A549 (cell line): Measurements from ENCODE around the gene EGFL8. TPM values are rescaled to one million over a fixed set of nuclear protein-coding genes. Genes with fewer than 3 reads are reported as not detected.

Experiments used
- ATAC-seq, 2 experiments: fragments of 200-7000 bp in 1 of 2; fragments of >200 bp in 1 of 2; cut with Nextera tagmentation in 1 of 2; cut with Tn5 transposase in 1 of 2; 3 replicates each; pipeline versions ENCODE4 v1.8.0 to v1.9.1; 2018 to 2020; ENCODE audit warnings: mild to moderate bottlenecking in 1 of 2, moderate library complexity in 1 of 2
- CTCF ChIA-PET: fragments of 300-600 bp; sonication (Branson Sonifier 250); formaldehyde crosslinking; extraction: SDS; loops from one replicate; lab custom pipeline; 2021; ENCODE audit warnings: antibody characterized with exemption, inconsistent platforms; lab: Yijun Ruan, JAX
- POLR2A ChIA-PET: fragments of 350-600 bp; formaldehyde crosslinking; extraction: SDS; loops from one replicate; lab custom pipeline; 2021; ENCODE audit warnings: antibody characterized with exemption, inconsistent platforms; lab: Yijun Ruan, JAX
- DNase-seq, 2 experiments: peaks; one replicate each; pipeline versions ENCODE4 v3.0.0 to v3.0.0-alpha.2; 2011 to 2016; ENCODE audit warnings: low read depth in 1 of 2, low spot score in 1 of 2
- FAIRE-seq: peaks from 2 replicates; lab custom pipeline; 2011; peaks lifted over from hg19 to GRCh38; lab: Jason Lieb, UNC
- H3K27ac ChIP-seq, 2 experiments: fragments of >200 bp; sonication (Bioruptor Twin); formaldehyde crosslinking; 3 replicates each; pipeline ENCODE4 v1.5.1; 2016 to 2017
- H3K4me1 ChIP-seq: fragments of >200 bp; sonication (Bioruptor Twin); formaldehyde crosslinking; 3 replicates; pipeline ENCODE4 v1.6.1; 2016
- H3K4me2 ChIP-seq: fragments of >200 bp; sonication (Bioruptor Twin); formaldehyde crosslinking; 3 replicates; pipeline ENCODE4 v1.6.1; 2016
- H3K4me3 ChIP-seq: fragments of >200 bp; sonication (Bioruptor Twin); formaldehyde crosslinking; 3 replicates; pipeline ENCODE4 v1.5.1; 2016
- H3K9me3 ChIP-seq: fragments of >200 bp; sonication (Bioruptor Twin); formaldehyde crosslinking; 3 replicates; pipeline ENCODE4 v1.6.1; 2016
- BHLHE40 ChIP-seq: IDR thresholded peaks from 2 replicates; pipeline ENCODE4 v1.6.1; 2012; ENCODE audit warnings: low read depth, low read length, inconsistent platforms
- CBX2 ChIP-seq: fragments of 200-600 bp; sonication (generic); IDR thresholded peaks from 2 replicates; pipeline ENCODE4 v1.6.1; 2016; ENCODE audit warnings: low read depth, mild to moderate bottlenecking, borderline replicate concordance
- E2F6 ChIP-seq: IDR thresholded peaks from 2 replicates; pipeline ENCODE4 v1.6.1; 2012; ENCODE audit warnings: low read depth, borderline replicate concordance
- KDM1A ChIP-seq: fragments of 200-600 bp; sonication (generic); IDR thresholded peaks from 2 replicates; pipeline ENCODE4 v1.6.1; 2016; ENCODE audit warnings: low read depth, mild to moderate bottlenecking
- NPAS2 ChIP-seq: fragments of 250-450 bp; sonication (Bioruptor Pico); IDR thresholded peaks from 2 replicates; pipeline ENCODE4 v1.8.0; 2022; ENCODE audit warnings: mild to moderate bottlenecking, moderate library complexity, borderline replicate concordance
- POLR2AphosphoS2 ChIP-seq: conservative IDR thresholded peaks from 2 replicates; pipeline ENCODE4 v1.6.1; 2012; ENCODE audit warnings: low read length, improper control_type of control experiment, inconsistent platforms
- SMC3 ChIP-seq: fragments of >200 bp; sonication (Bioruptor Twin); formaldehyde crosslinking; IDR thresholded peaks from 3 replicates; pipeline ENCODE4 v1.6.1; 2018; ENCODE audit warnings: inconsistent platforms
- TFCP2L1 ChIP-seq: fragments of 250-450 bp; sonication (Bioruptor Pico); IDR thresholded peaks from 2 replicates; pipeline ENCODE4 v1.5.0; 2021; ENCODE audit warnings: mild to moderate bottlenecking
- WGBS: methylation state at CpG from one replicate; pipeline ENCODE4 v1.1.6; 2017; ENCODE audit errors: missing lambda C conversion rate; 5-methylcytosine and 5-hydroxymethylcytosine counted together
- polyA plus RNA-seq, 4 experiments: library from polyadenylated mRNA; depleted of rRNA in 3 of 4; stranded (reverse); fragments of >200 nt; fragmentation: RNase III in 1 of 4; extraction: RNeasy Plus Mini Kit Qiagen cat#74134 plus additional on column Dnase treatment in 1 of 4; gene quantifications; 2 replicates in 3 of 4; 3 replicates in 1 of 4; pipeline ENCODE4 v1.2.3, GENCODE V29; 2011 to 2017
- small RNA-seq, 6 experiments: library from RNA; depleted of rRNA; stranded (forward); fragments of <200 nt; gene quantifications; one replicate each; pipeline ENCODE3, GENCODE V24; 2012
- TF ChIP-seq, protein P1 (sequence below): fragments of 250-450 bp; sonication (Bioruptor Pico); IDR thresholded peaks from 2 replicates; pipeline ENCODE4 v1.5.0; 2020; ENCODE audit warnings: low read depth, mild to moderate bottlenecking, moderate library complexity
- TF ChIP-seq, protein P2 (sequence below): fragments of >200 bp; sonication (Bioruptor Twin); formaldehyde crosslinking; IDR thresholded peaks from 3 replicates; pipeline ENCODE4 v1.6.1; 2016

EGFL8 gene
- polyA plus RNA-seq, 2 of the 4 experiments (the other 2 are of a cell fraction), result 2.0 to 3.1 TPM

- FAIRE-seq, result no peak
- TF ChIP-seq, protein P1, sequence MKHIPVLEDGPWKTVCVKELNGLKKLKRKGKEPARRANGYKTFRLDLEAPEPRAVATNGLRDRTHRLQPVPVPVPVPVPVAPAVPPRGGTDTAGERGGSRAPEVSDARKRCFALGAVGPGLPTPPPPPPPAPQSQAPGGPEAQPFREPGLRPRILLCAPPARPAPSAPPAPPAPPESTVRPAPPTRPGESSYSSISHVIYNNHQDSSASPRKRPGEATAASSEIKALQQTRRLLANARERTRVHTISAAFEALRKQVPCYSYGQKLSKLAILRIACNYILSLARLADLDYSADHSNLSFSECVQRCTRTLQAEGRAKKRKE, result no peak
- TF ChIP-seq NPAS2, result no peak
Measured at GRCh38 chr6:32216285-32216684, 51.9 kb downstream of the EGFL8 start.

DNA sequence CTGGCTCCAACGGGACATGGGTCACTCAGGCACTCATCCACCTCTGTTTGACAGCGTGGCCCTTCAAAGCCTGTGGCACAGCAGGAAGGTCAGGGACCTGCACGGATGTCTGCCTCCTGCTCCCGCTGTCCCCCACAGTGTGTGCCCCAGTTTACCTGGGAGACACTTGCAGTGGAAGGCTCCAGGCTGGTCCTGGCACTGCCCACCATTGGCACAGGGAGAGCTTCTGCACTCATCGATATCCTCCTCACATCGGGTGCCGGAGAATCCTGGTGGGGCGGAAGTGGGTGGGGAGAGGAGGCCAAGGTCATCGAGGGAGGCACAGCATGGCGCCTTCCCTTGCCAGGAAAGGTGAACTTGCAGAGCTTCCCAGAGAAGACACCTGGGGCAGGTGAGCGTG lies 52.6 kb downstream of the EGFL8 start:
- no peak overlapping the region for H3K27ac ChIP-seq
- H3K9me3 ChIP-seq, result no peaks in the 10 kb centered on the region
- FAIRE-seq, result no peak
- TF ChIP-seq, protein P2, sequence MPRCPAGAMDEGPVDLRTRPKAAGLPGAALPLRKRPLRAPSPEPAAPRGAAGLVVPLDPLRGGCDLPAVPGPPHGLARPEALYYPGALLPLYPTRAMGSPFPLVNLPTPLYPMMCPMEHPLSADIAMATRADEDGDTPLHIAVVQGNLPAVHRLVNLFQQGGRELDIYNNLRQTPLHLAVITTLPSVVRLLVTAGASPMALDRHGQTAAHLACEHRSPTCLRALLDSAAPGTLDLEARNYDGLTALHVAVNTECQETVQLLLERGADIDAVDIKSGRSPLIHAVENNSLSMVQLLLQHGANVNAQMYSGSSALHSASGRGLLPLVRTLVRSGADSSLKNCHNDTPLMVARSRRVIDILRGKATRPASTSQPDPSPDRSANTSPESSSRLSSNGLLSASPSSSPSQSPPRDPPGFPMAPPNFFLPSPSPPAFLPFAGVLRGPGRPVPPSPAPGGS, result no peak
- TF ChIP-seq KDM1A (no peak), CBX2 (no peak), E2F6 (no peak), SMC3 (no peak), NPAS2 (no peak), TFCP2L1 (CRISPR knock-in tag) (no peak), POLR2AphosphoS2 (no peak), BHLHE40 (no peak)
- DNase-seq, result no peak
- ChIA-PET CTCF (interaction anchor here (1.1 kb wide), 1 partner anchor 98 kb away, joined by 4 read pairs; no protein-coding TSS in a partner anchor), POLR2A (no interaction called here)
- H3K4me3 ChIP-seq, result no peak overlapping the region
- 29% methylated on average over 1 of the region's 11 CpGs for WGBS
- H3K4me1 ChIP-seq, result no peaks in the 10 kb centered on the region
- no peak for ATAC-seq
- no peak overlapping the region for H3K4me2 ChIP-seq

More at GRCh38 chr6:32216285-32216684, 51.9 kb downstream of the EGFL8 start:
- Histone ChIP-seq H3K9me3 (no peaks in the 10 kb centered on the region), H3K4me1 (no peaks in the 10 kb centered on the region), H3K4me3 (no peak overlapping the region), H3K4me2 (no peak overlapping the region), H3K27ac (no peak overlapping the region)
- WGBS, result 53% methylated on average over 10 of the region's 10 CpGs
- POLR2A ChIA-PET, result no interaction called here
- DNase-seq, result no peak
- CTCF ChIA-PET, result no interaction called here
- no peak for ATAC-seq

Small RNA genes lying within 50 kb of the gene (small RNA-seq; reads per million reads assigned to genes)
- gene AL662884.1 (0 reads per million in 6 experiments), gene MIR6833 (0 reads per million in 6 experiments)

Other genes with a start within 250 kb of the EGFL8 start
- 0.83 and 0.87 TPM in 2 replicates for gene C2, start 236.9 kb upstream of the EGFL8 start, polyA plus RNA-seq (2011; rRNA removed)
- gene C2, start 236.9 kb upstream of the EGFL8 start, polyA plus RNA-seq (2017; fragmentation: RNase III; extraction: RNeasy Plus Mini Kit Qiagen cat#74134 plus additional on column Dnase treatment), result 0.22 to 0.41 TPM (median 0.36 TPM) in 3 replicates
- 5.6 and 8.6 TPM in 2 replicates for gene CFB, start 218.5 kb upstream of the EGFL8 start, polyA plus RNA-seq (2011; rRNA removed)
- 2.7 to 4.9 TPM (median 4.4 TPM) in 3 replicates for gene CFB, start 218.5 kb upstream of the EGFL8 start, polyA plus RNA-seq (2017; fragmentation: RNase III; extraction: RNeasy Plus Mini Kit Qiagen cat#74134 plus additional on column Dnase treatment)
- 54.1 and 64.2 TPM in 2 replicates for gene NELFE, start 205.6 kb upstream of the EGFL8 start, polyA plus RNA-seq (2011; rRNA removed)
- 70.6 to 73.6 TPM (median 72.4 TPM) in 3 replicates for gene NELFE, start 205.6 kb upstream of the EGFL8 start, polyA plus RNA-seq (2017; fragmentation: RNase III; extraction: RNeasy Plus Mini Kit Qiagen cat#74134 plus additional on column Dnase treatment)
- gene SKIC2, start 205.4 kb upstream of the EGFL8 start, polyA plus RNA-seq (2011; rRNA removed), result 20.8 and 23.4 TPM in 2 replicates
- 33.2 to 40.5 TPM (median 37.5 TPM) in 3 replicates for gene SKIC2, start 205.4 kb upstream of the EGFL8 start, polyA plus RNA-seq (2017; fragmentation: RNase III; extraction: RNeasy Plus Mini Kit Qiagen cat#74134 plus additional on column Dnase treatment)
- 12.7 and 16.0 TPM in 2 replicates for gene DXO, start 192.5 kb upstream of the EGFL8 start, polyA plus RNA-seq (2011; rRNA removed)
- 11.6 to 15.6 TPM (median 14.6 TPM) in 3 replicates for gene DXO, start 192.5 kb upstream of the EGFL8 start, polyA plus RNA-seq (2017; fragmentation: RNase III; extraction: RNeasy Plus Mini Kit Qiagen cat#74134 plus additional on column Dnase treatment)
- gene C4A, start 182.5 kb upstream of the EGFL8 start, polyA plus RNA-seq (2011; rRNA removed), result 1.6 and 1.8 TPM in 2 replicates
- gene C4A, start 182.5 kb upstream of the EGFL8 start, polyA plus RNA-seq (2017; fragmentation: RNase III; extraction: RNeasy Plus Mini Kit Qiagen cat#74134 plus additional on column Dnase treatment), result 1.3 to 1.4 TPM (median 1.4 TPM) in 3 replicates
- 1.2 and 1.3 TPM in 2 replicates for gene C4B, start 149.8 kb upstream of the EGFL8 start, polyA plus RNA-seq (2011; rRNA removed)
- 1.0 to 1.3 TPM (median 1.3 TPM) in 3 replicates for gene C4B, start 149.8 kb upstream of the EGFL8 start, polyA plus RNA-seq (2017; fragmentation: RNase III; extraction: RNeasy Plus Mini Kit Qiagen cat#74134 plus additional on column Dnase treatment)
- not detected in 2 replicates for gene CYP21A2, start 126.2 kb upstream of the EGFL8 start, polyA plus RNA-seq (2011; rRNA removed)
- not detected in 3 replicates for gene CYP21A2, start 126.2 kb upstream of the EGFL8 start, polyA plus RNA-seq (2017; fragmentation: RNase III; extraction: RNeasy Plus Mini Kit Qiagen cat#74134 plus additional on column Dnase treatment)
- 0.80 and 1.3 TPM in 2 replicates for gene TNXB, start 55.3 kb upstream of the EGFL8 start, polyA plus RNA-seq (2011; rRNA removed)
- gene TNXB, start 55.3 kb upstream of the EGFL8 start, polyA plus RNA-seq (2017; fragmentation: RNase III; extraction: RNeasy Plus Mini Kit Qiagen cat#74134 plus additional on column Dnase treatment), result 0.51 to 1.7 TPM (median 0.64 TPM) in 3 replicates
- 19.3 and 41.2 TPM in 2 replicates for gene ATF6B, start 36.3 kb upstream of the EGFL8 start, polyA plus RNA-seq (2011; rRNA removed)
- 23.1 to 33.8 TPM (median 29.0 TPM) in 3 replicates for gene ATF6B, start 36.3 kb upstream of the EGFL8 start, polyA plus RNA-seq (2017; fragmentation: RNase III; extraction: RNeasy Plus Mini Kit Qiagen cat#74134 plus additional on column Dnase treatment)
- gene FKBPL, start 34.3 kb upstream of the EGFL8 start, polyA plus RNA-seq (2011; rRNA removed), result 3.5 and 3.8 TPM in 2 replicates
- gene FKBPL, start 34.3 kb upstream of the EGFL8 start, polyA plus RNA-seq (2017; fragmentation: RNase III; extraction: RNeasy Plus Mini Kit Qiagen cat#74134 plus additional on column Dnase treatment), result 7.0 to 7.5 TPM (median 7.2 TPM) in 3 replicates
- gene PRRT1, start 12.7 kb upstream of the EGFL8 start, polyA plus RNA-seq (2011; rRNA removed), result 0.19 and 0.40 TPM in 2 replicates
- gene PRRT1, start 12.7 kb upstream of the EGFL8 start, polyA plus RNA-seq (2017; fragmentation: RNase III; extraction: RNeasy Plus Mini Kit Qiagen cat#74134 plus additional on column Dnase treatment), result 0.52 to 1.0 TPM (median 0.63 TPM) in 3 replicates
- 11.7 and 18.2 TPM in 2 replicates for gene PPT2, start 10.5 kb upstream of the EGFL8 start, polyA plus RNA-seq (2011; rRNA removed)
- gene PPT2, start 10.5 kb upstream of the EGFL8 start, polyA plus RNA-seq (2017; fragmentation: RNase III; extraction: RNeasy Plus Mini Kit Qiagen cat#74134 plus additional on column Dnase treatment), result 7.7 to 9.3 TPM (median 9.2 TPM) in 3 replicates
- 40.6 and 50.0 TPM in 2 replicates for gene AGPAT1, start 11.5 kb downstream of the EGFL8 start, polyA plus RNA-seq (2011; rRNA removed)
- gene AGPAT1, start 11.5 kb downstream of the EGFL8 start, polyA plus RNA-seq (2017; fragmentation: RNase III; extraction: RNeasy Plus Mini Kit Qiagen cat#74134 plus additional on column Dnase treatment), result 28.7 to 30.0 TPM (median 29.4 TPM) in 3 replicates
- 49.1 and 54.1 TPM in 2 replicates for gene RNF5, start 13.8 kb downstream of the EGFL8 start, polyA plus RNA-seq (2011; rRNA removed)
- 46.2 to 64.1 TPM (median 62.7 TPM) in 3 replicates for gene RNF5, start 13.8 kb downstream of the EGFL8 start, polyA plus RNA-seq (2017; fragmentation: RNase III; extraction: RNeasy Plus Mini Kit Qiagen cat#74134 plus additional on column Dnase treatment)
- gene AGER, start 19.7 kb downstream of the EGFL8 start, polyA plus RNA-seq (2011; rRNA removed), result 1.4 and 1.6 TPM in 2 replicates
- gene AGER, start 19.7 kb downstream of the EGFL8 start, polyA plus RNA-seq (2017; fragmentation: RNase III; extraction: RNeasy Plus Mini Kit Qiagen cat#74134 plus additional on column Dnase treatment), result 1.4 to 2.4 TPM (median 2.1 TPM) in 3 replicates
- 27.0 and 27.4 TPM in 2 replicates for gene PBX2, start 25.6 kb downstream of the EGFL8 start, polyA plus RNA-seq (2011; rRNA removed)
- 24.8 to 32.5 TPM (median 30.8 TPM) in 3 replicates for gene PBX2, start 25.6 kb downstream of the EGFL8 start, polyA plus RNA-seq (2017; fragmentation: RNase III; extraction: RNeasy Plus Mini Kit Qiagen cat#74134 plus additional on column Dnase treatment)
- gene GPSM3, start 28.0 kb downstream of the EGFL8 start, polyA plus RNA-seq (2011; rRNA removed), result 0.15 and 0.36 TPM in 2 replicates
- 0.19 to 0.30 TPM (median 0.22 TPM) in 3 replicates for gene GPSM3, start 28.0 kb downstream of the EGFL8 start, polyA plus RNA-seq (2017; fragmentation: RNase III; extraction: RNeasy Plus Mini Kit Qiagen cat#74134 plus additional on column Dnase treatment)
- 0.66 and 0.70 TPM in 2 replicates for gene NOTCH4, start 59.5 kb downstream of the EGFL8 start, polyA plus RNA-seq (2011; rRNA removed)
- gene NOTCH4, start 59.5 kb downstream of the EGFL8 start, polyA plus RNA-seq (2017; fragmentation: RNase III; extraction: RNeasy Plus Mini Kit Qiagen cat#74134 plus additional on column Dnase treatment), result 0.22 to 0.44 TPM (median 0.32 TPM) in 3 replicates
- gene TSBP1, start 207.3 kb downstream of the EGFL8 start, polyA plus RNA-seq (2011; rRNA removed), result not detected in 2 replicates
- not detected in 3 replicates for gene TSBP1, start 207.3 kb downstream of the EGFL8 start, polyA plus RNA-seq (2017; fragmentation: RNase III; extraction: RNeasy Plus Mini Kit Qiagen cat#74134 plus additional on column Dnase treatment)
- not detected in 2 replicates for gene BTNL2, start 242.6 kb downstream of the EGFL8 start, polyA plus RNA-seq (2011; rRNA removed)
- gene BTNL2, start 242.6 kb downstream of the EGFL8 start, polyA plus RNA-seq (2017; fragmentation: RNase III; extraction: RNeasy Plus Mini Kit Qiagen cat#74134 plus additional on column Dnase treatment), result not detected in 3 replicates